SK-N-SH (cell line): ENCODE results near the gene KPNA4.

Source experiments
- CTCF ChIP-seq: fragments of 200-600 bp; sonication (generic); IDR thresholded peaks from 2 replicates; pipeline ENCODE4 v1.6.1; 2017; ENCODE audit warnings: antibody characterized with exemption, mild to moderate bottlenecking, moderate library complexity
- MAX ChIP-seq: IDR thresholded peaks from 2 replicates; pipeline ENCODE4 v1.4.0; 2012; ENCODE audit warnings: low read depth

- peak; percentile 21; the same call in 1 of the 2 replicates for TF ChIP-seq CTCF
- TF ChIP-seq MAX: peak; percentile 99
Measured at GRCh38 chr3:160449636-160450598, 115.5 kb downstream of the KPNA4 start, which contains the start of gene TRIM59.
